NB4 (cell line): ENCODE data around the gene PAOX.
A peak's percentile ranks its signal among the peaks of the same experiment; 100 is the strongest.

Experiments used
- DNase-seq: peaks from one replicate; pipeline ENCODE4 v3.0.0; 2010; ENCODE audit warnings: low read depth
- H3K4me3 ChIP-seq: one replicate; pipeline ENCODE4 v1.5.1; 2011; ENCODE audit warnings: mild to moderate bottlenecking, low read depth, low read length, moderate library complexity
- CTCF ChIP-seq: IDR thresholded peaks from one replicate; pipeline ENCODE4 v1.5.1; 2012; ENCODE audit warnings: low read depth, low read length
- MAX ChIP-seq: IDR thresholded peaks from 2 replicates; pipeline ENCODE4 v1.6.1; 2011; ENCODE audit warnings: low read depth, low read length
- MYC ChIP-seq: IDR thresholded peaks from 2 replicates; pipeline ENCODE4 v1.6.1; 2011; ENCODE audit warnings: low read depth, low read length
- POLR2A ChIP-seq: IDR thresholded peaks from 2 replicates; pipeline ENCODE4 v1.6.1; 2011; ENCODE audit warnings: mild to moderate bottlenecking; ENCODE audit not compliant: insufficient read length; ENCODE audit errors: extremely low read depth

Gene PAOX

GRCh38 chr10:133353988-133354605 lies 25.0 kb upstream of the PAOX start:
- TF ChIP-seq MYC (no peak), CTCF (no peak), POLR2A (no peak), MAX (no peak)
- no peak for DNase-seq
- H3K4me3 ChIP-seq: no peak overlapping the region

- no peak for DNase-seq
- TF ChIP-seq POLR2A: no peak
- no peak overlapping the region for H3K4me3 ChIP-seq
Observed at GRCh38 chr10:133354672-133355240, 24.3 kb upstream of the PAOX start.

GRCh38 chr10:133355266-133355665 lies 23.8 kb upstream of the PAOX start:
- TF ChIP-seq CTCF: no peak
- no peak for TF ChIP-seq MYC
- no peak for TF ChIP-seq POLR2A
- no peak for DNase-seq

GRCh38 chr10:133355991-133356390 lies 23.1 kb upstream of the PAOX start:
- peak overlapping the region; percentile 64 for H3K4me3 ChIP-seq
- TF ChIP-seq MAX (no peak), POLR2A (no peak), MYC (no peak), CTCF (no peak)
- no peak for DNase-seq

More at GRCh38 chr10:133355266-133355665, 23.8 kb upstream of the PAOX start:
- H3K4me3 ChIP-seq: no peak overlapping the region

- peak overlapping the region; percentile 64 for H3K4me3 ChIP-seq
- peak; percentile 63 for DNase-seq
- TF ChIP-seq MYC (no peak), CTCF (no peak), POLR2A (no peak), MAX (no peak)
Observed at GRCh38 chr10:133356549-133357284, 22.3 kb upstream of the PAOX start.

- peak within 1 kb of the TSS; percentile 64 for H3K4me3 ChIP-seq
- DNase-seq: peak; percentile 93
- no peak for TF ChIP-seq CTCF
- TF ChIP-seq MYC: peak; percentile 93
- TF ChIP-seq POLR2A: peak; percentile 70
- TF ChIP-seq MAX: peak; percentile 85
Observed at GRCh38 chr10:133357285-133358161, 21.5 kb upstream of the PAOX start, which contains the start of gene FUOM. Gene FUOM (minus strand): TSS chr10:133358019. CDS start chr10:133358007, 12 bp downstream.
